ENCODE measurements around the gene SLC38A8. TPM values are rescaled to one million over a fixed set of nuclear protein-coding genes. Genes with fewer than 3 reads are reported as not detected.

Gene SLC38A8
- total RNA-seq, 1 experiment from 2014 or later, result 0.35 TPM

GRCh38 chr16:84003038-84003437 is 39.6 kb downstream of the SLC38A8 start:
- no peak overlapping the region for H3K23ac ChIP-seq (ENCODE audit: insufficient read length, low read depth, low read length)
- no peaks in the 10 kb centered on the region for H3K9me3 ChIP-seq (ENCODE audit: control insufficient read depth, low read depth, low read length)
- no peaks in the 10 kb centered on the region for H3K23me2 ChIP-seq (ENCODE audit: insufficient read length, low read depth, low read length, poor library complexity, severe bottlenecking)
- no peak overlapping the region for H2BK12ac ChIP-seq (ENCODE audit: insufficient read length, low read depth, low read length)
- H4K8ac ChIP-seq (replicated peaks; ENCODE audit: insufficient read length, low read depth, low read length), result no peak overlapping the region
- H3K18ac ChIP-seq (ENCODE audit: insufficient read length, low read depth, low read length), result no peak overlapping the region
- no peak overlapping the region for H3K9ac ChIP-seq (ENCODE audit: extremely low read depth, insufficient read length, low read length)
- H2BK5ac ChIP-seq (ENCODE audit: insufficient read length, low read length), result no peak overlapping the region
- Mint-ChIP-seq H3K4me3 (no peak overlapping the region), H3K27ac (peak overlapping the region in 1 of 3 experiments; percentile 55; a peak in 1 of 7 replicates), H3K27me3 (ENCODE audit: low read depth) (peaks cover 13% of the 10 kb centered on the region), H3K4me1 (peaks cover 2 to 13% of the 10 kb centered on the region in 2 experiments; a peak in 3 of 4 replicates), H3K9me3 (no peaks in the 10 kb centered on the region), H3K36me3 (ENCODE audit: insufficient read depth in 1 of 3, low read depth in 3 of 3) (no peaks in the 10 kb centered on the region)
- no peak overlapping the region for H4K91ac ChIP-seq (ENCODE audit: insufficient read length, low read depth, low read length)
- no peak overlapping the region; the same call in 1 of the 2 replicates for H3K14ac ChIP-seq (ENCODE audit: insufficient read depth, low read length)
- H3K4me1 ChIP-seq (ENCODE audit: insufficient read depth, low read length), result no peaks in the 10 kb centered on the region
- no peak overlapping the region for H3T11ph ChIP-seq (ENCODE audit: low read length)
- DNase-seq, result no peak
- H2AFZ ChIP-seq (ENCODE audit: low read length), result no peak overlapping the region
- H3K4ac ChIP-seq (ENCODE audit: low read depth, low read length), result no peak overlapping the region
- no peak overlapping the region for H2BK15ac ChIP-seq (ENCODE audit: low read depth, low read length)
- no peaks in the 10 kb centered on the region for H3K79me2 ChIP-seq (ENCODE audit: insufficient read depth, low read length)
- H2BK120ac ChIP-seq (ENCODE audit: low read depth, low read length, poor library complexity, severe bottlenecking), result no peak overlapping the region
- no peak overlapping the region for H3K27ac ChIP-seq (ENCODE audit: insufficient read length, low read depth, low read length)
- no peak overlapping the region for H3K56ac ChIP-seq (ENCODE audit: insufficient read length, low read depth, low read length)
- H4K5ac ChIP-seq (ENCODE audit: insufficient read length, low read depth, low read length), result no peak overlapping the region
- H4K20me1 ChIP-seq (ENCODE audit: control insufficient read depth, insufficient read depth, insufficient read length), result no peaks in the 10 kb centered on the region
- no peaks in the 10 kb centered on the region for H3K79me1 ChIP-seq (ENCODE audit: insufficient read depth, low read depth, low read length, poor library complexity, severe bottlenecking)
- no peak for TF ChIP-seq CTCF (conservative IDR thresholded peaks at IDR 0.05)
- H2AK5ac ChIP-seq (ENCODE audit: insufficient read length, low read length), result no peak overlapping the region
- no peak overlapping the region for H3K4me2 ChIP-seq (ENCODE audit: insufficient read depth, insufficient read length, low read length)
- H2BK20ac ChIP-seq (ENCODE audit: low read depth, low read length, poor library complexity, severe bottlenecking), result no peak overlapping the region
- no CpG with 5 or more reads among the region's 12 CpGs for WGBS (ENCODE audit: extremely low coverage, insufficient read length, low lambda C conversion rate)
- H3K27me3 ChIP-seq (ENCODE audit: insufficient read depth, low read length), result no peaks in the 10 kb centered on the region
